Body of pancreas (tissue), 4 donors: ENCODE results near the gene SEMA6C.

ENCODE experiments used
- POLR2A ChIP-seq, 3 donors: fragments of 450-650 bp; IDR thresholded peaks; one replicate each; pipeline ENCODE4 v1.6.1; 2016; ENCODE audit warnings: antibody characterized with exemption in 3 of 3, mild to moderate bottlenecking in 2 of 3
- TF ChIP-seq, protein P1 (sequence below), 7 experiments: fragments of 450-650 bp in 4 of 7; fragments of 200-600 bp in 3 of 7; sonication (generic) in 3 of 7; IDR thresholded peaks; one replicate each; pipeline ENCODE4 v1.5.1; 2016 to 2019; ENCODE audit warnings: antibody characterized with exemption in 7 of 7

DNA sequence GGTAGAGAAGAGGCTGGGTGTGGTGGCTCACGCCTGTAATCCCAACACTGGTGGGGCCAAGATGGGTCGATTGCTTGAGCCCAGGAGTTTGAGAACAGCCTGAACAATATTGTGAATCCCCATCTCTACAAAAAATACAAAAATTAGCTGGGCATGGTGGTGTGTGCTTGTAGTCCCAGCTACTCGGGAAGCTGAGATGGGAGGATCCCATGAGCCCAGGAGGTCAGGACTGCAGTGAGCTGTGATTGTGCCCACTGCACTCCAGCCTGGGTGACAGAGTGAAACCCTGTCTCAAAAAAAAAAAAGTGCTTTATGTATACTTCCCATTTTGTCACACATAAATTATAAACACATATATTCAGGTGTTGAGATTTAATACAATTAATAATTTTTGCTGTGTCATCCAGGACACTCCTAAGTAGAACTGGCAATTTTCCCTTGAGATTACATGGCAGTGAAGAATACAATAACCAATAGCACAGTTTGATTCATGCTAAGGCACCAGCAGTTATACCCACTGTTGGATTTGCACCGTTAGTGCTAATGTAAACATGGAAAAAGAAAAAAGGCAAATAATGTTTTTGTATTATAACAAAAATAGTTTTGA lies 60.4 kb downstream of the SEMA6C start:
- TF ChIP-seq, protein P1, sequence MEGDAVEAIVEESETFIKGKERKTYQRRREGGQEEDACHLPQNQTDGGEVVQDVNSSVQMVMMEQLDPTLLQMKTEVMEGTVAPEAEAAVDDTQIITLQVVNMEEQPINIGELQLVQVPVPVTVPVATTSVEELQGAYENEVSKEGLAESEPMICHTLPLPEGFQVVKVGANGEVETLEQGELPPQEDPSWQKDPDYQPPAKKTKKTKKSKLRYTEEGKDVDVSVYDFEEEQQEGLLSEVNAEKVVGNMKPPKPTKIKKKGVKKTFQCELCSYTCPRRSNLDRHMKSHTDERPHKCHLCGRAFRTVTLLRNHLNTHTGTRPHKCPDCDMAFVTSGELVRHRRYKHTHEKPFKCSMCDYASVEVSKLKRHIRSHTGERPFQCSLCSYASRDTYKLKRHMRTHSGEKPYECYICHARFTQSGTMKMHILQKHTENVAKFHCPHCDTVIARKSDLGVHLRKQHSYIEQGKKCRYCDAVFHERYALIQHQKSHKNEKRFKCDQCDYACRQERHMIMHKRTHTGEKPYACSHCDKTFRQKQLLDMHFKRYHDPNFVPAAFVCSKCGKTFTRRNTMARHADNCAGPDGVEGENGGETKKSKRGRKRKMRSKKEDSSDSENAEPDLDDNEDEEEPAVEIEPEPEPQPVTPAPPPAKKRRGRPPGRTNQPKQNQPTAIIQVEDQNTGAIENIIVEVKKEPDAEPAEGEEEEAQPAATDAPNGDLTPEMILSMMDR (IDR thresholded peaks at IDR 0.05), result no peak
- no peak for TF ChIP-seq POLR2A (IDR thresholded peaks at IDR 0.05)
